Neural progenitor cell (in vitro differentiated cells): ENCODE measurements around the gene ZFP90. TPM values are rescaled to one million over a fixed set of nuclear protein-coding genes. Genes with fewer than 3 reads are reported as not detected.
"Not testable (repeated sequence)": the region's sequence is repeated elsewhere in the genome, so short reads cannot be mapped to it uniquely, and the experiment has no call there.

Source experiments
- DNase-seq: peaks from one replicate; pipeline ENCODE4 v3.0.0-alpha.2; 2016; ENCODE audit warnings: low spot score
- H2AFZ ChIP-seq: fragments of 200-600 bp; sonication (generic); replicated peaks from 2 replicates; pipeline ENCODE4 v1.6.1; 2016; ENCODE audit warnings: antibody characterized with exemption
- H3F3A ChIP-seq: fragments of 200-600 bp; sonication (generic); 2 replicates; pipeline ENCODE4 v1.6.1; 2016; ENCODE audit warnings: antibody characterized with exemption, low read depth
- H3K27ac ChIP-seq: fragments of 200-600 bp; sonication (generic); 2 replicates; pipeline ENCODE4 v1.5.1; 2016; ENCODE audit warnings: mild to moderate bottlenecking
- H3K27me3 ChIP-seq: fragments of 200-600 bp; sonication (generic); 2 replicates; pipeline ENCODE4 v1.6.1; 2016; ENCODE audit warnings: mild to moderate bottlenecking, moderate library complexity
- H3K36me3 ChIP-seq: fragments of 200-600 bp; sonication (generic); 2 replicates; pipeline ENCODE4 v1.5.1; 2016
- H3K4me1 ChIP-seq: fragments of 200-600 bp; sonication (generic); 2 replicates; pipeline ENCODE4 v1.6.1; 2016; ENCODE audit warnings: mixed run types
- H3K4me2 ChIP-seq: fragments of 200-600 bp; sonication (generic); 2 replicates; pipeline ENCODE4 v1.6.1; 2016
- H3K4me3 ChIP-seq: fragments of 200-600 bp; sonication (generic); 2 replicates; pipeline ENCODE4 v1.5.1; 2016
- H3K79me2 ChIP-seq: fragments of 200-600 bp; sonication (generic); 2 replicates; pipeline ENCODE4 v1.6.1; 2016; ENCODE audit warnings: low read depth
- H3K9ac ChIP-seq: fragments of 200-600 bp; sonication (generic); 2 replicates; pipeline ENCODE4 v1.6.1; 2016
- H3K9me3 ChIP-seq: fragments of 200-600 bp; sonication (generic); 2 replicates; pipeline ENCODE4 v1.5.1; 2016; ENCODE audit warnings: low read depth
- H4K20me1 ChIP-seq: fragments of 200-600 bp; sonication (generic); 2 replicates; pipeline ENCODE4 v1.6.1; 2016; ENCODE audit warnings: low read depth
- H3K27ac Mint-ChIP-seq: 3 replicates; pipeline ENCODE4 v1.8.0; 2021; ENCODE audit warnings: mixed read lengths
- H3K27me3 Mint-ChIP-seq: 2 replicates; pipeline ENCODE4 v1.8.0; 2022; ENCODE audit warnings: low read depth, mild to moderate bottlenecking, inconsistent platforms, moderate library complexity, mixed read lengths; ENCODE audit not compliant: insufficient read depth
- H3K36me3 Mint-ChIP-seq: 3 replicates; pipeline ENCODE4 v1.8.0; 2021; ENCODE audit warnings: mixed read lengths
- H3K4me1 Mint-ChIP-seq: 3 replicates; pipeline ENCODE4 v1.8.0; 2021; ENCODE audit warnings: mixed read lengths
- H3K4me3 Mint-ChIP-seq: 3 replicates; pipeline ENCODE4 v1.8.0; 2021; ENCODE audit warnings: mild to moderate bottlenecking, moderate library complexity, mixed read lengths
- H3K9me3 Mint-ChIP-seq: 3 replicates; pipeline ENCODE4 v1.8.0; 2020; ENCODE audit warnings: mixed read lengths
- CTCF ChIP-seq: fragments of 200-600 bp; sonication (generic); IDR thresholded peaks from 2 replicates; pipeline ENCODE4 v1.5.1; 2017; ENCODE audit warnings: antibody characterized with exemption, mild to moderate bottlenecking
- EZH2 ChIP-seq: fragments of 200-600 bp; sonication (generic); IDR thresholded peaks from 2 replicates; pipeline ENCODE4 v1.6.1; 2017; ENCODE audit warnings: antibody characterized with exemption, mild to moderate bottlenecking, moderate library complexity
- EZH2phosphoT487 ChIP-seq: fragments of 200-600 bp; sonication (generic); IDR thresholded peaks from 2 replicates; pipeline ENCODE4 v1.6.1; 2017; ENCODE audit warnings: antibody characterized with exemption
- total RNA-seq: library from RNA; depleted of rRNA; stranded (reverse); fragments of >200 nt; gene quantifications from 2 replicates; pipeline ENCODE4 v1.2.3, GENCODE V29; 2015; ENCODE audit warnings: low replicate concordance

Gene ZFP90
- total RNA-seq, 1 donor from 2014 or later: 63.6 TPM

GRCh38 chr16:68493412-68494070 lies 45.5 kb upstream of the ZFP90 start:
- H3F3A ChIP-seq: no peaks in the 10 kb centered on the region
- Mint-ChIP-seq H3K9me3 (no peaks in the 10 kb centered on the region), H3K27ac (peak overlapping the region; percentile 29), H3K36me3 (no peaks in the 10 kb centered on the region), H3K4me3 (no peak overlapping the region), H3K27me3 (no peaks in the 10 kb centered on the region), H3K4me1 (peaks cover 6% of the 10 kb centered on the region)
- no peak overlapping the region for H3K4me2 ChIP-seq
- H3K27me3 ChIP-seq: no peaks in the 10 kb centered on the region
- no peak for TF ChIP-seq EZH2
- TF ChIP-seq CTCF: no peak
- TF ChIP-seq EZH2phosphoT487: no peak
- no peak overlapping the region for H3K9ac ChIP-seq
- no peaks in the 10 kb centered on the region for H3K79me2 ChIP-seq
- H4K20me1 ChIP-seq: no peaks in the 10 kb centered on the region
- DNase-seq: no peak
- no peaks in the 10 kb centered on the region for H3K4me1 ChIP-seq
- H3K36me3 ChIP-seq: no peaks in the 10 kb centered on the region
- H2AFZ ChIP-seq: no peak overlapping the region
- no peak overlapping the region for H3K27ac ChIP-seq
- peaks cover 3% of the 10 kb centered on the region for H3K9me3 ChIP-seq
- H3K4me3 ChIP-seq: no peak overlapping the region

- not testable (repeated sequence) for H3K4me3 ChIP-seq, H3K79me2 ChIP-seq, H2AFZ ChIP-seq, H4K20me1 ChIP-seq, H3F3A ChIP-seq, H3K36me3 ChIP-seq, H3K4me1 Mint-ChIP-seq, H3K9me3 ChIP-seq, H3K27me3 Mint-ChIP-seq, DNase-seq, H3K27me3 ChIP-seq, H3K9me3 Mint-ChIP-seq, H3K4me3 Mint-ChIP-seq, H3K27ac Mint-ChIP-seq, H3K4me2 ChIP-seq, H3K27ac ChIP-seq, H3K36me3 Mint-ChIP-seq, H3K9ac ChIP-seq, H3K4me1 ChIP-seq
Observed at GRCh38 chr16:68494261-68494660, 44.8 kb upstream of the ZFP90 start.

- Histone ChIP-seq H4K20me1 (no peaks in the 10 kb centered on the region), H3K4me2 (no peak overlapping the region), H3F3A (no peaks in the 10 kb centered on the region), H3K79me2 (no peaks in the 10 kb centered on the region), H3K4me3 (no peak overlapping the region), H3K36me3 (no peaks in the 10 kb centered on the region), H3K27me3 (no peaks in the 10 kb centered on the region), H3K27ac (no peak overlapping the region), H2AFZ (no peak overlapping the region), H3K9ac (no peak overlapping the region), H3K4me1 (no peaks in the 10 kb centered on the region), H3K9me3 (peaks cover 3% of the 10 kb centered on the region)
- Mint-ChIP-seq H3K4me1 (no peaks in the 10 kb centered on the region), H3K27ac (no peak overlapping the region), H3K27me3 (peaks cover 6% of the 10 kb centered on the region), H3K9me3 (no peaks in the 10 kb centered on the region), H3K36me3 (no peaks in the 10 kb centered on the region), H3K4me3 (no peak overlapping the region)
- TF ChIP-seq CTCF (no peak), EZH2phosphoT487 (no peak), EZH2 (no peak)
- no peak for DNase-seq
Observed at GRCh38 chr16:68496689-68497088, 42.4 kb upstream of the ZFP90 start.

GRCh38 chr16:68499006-68499405 lies 40.1 kb upstream of the ZFP90 start:
- Histone ChIP-seq H3K9ac (no peak overlapping the region), H3K4me2 (no peak overlapping the region), H3K27ac (no peak overlapping the region), H2AFZ (no peak overlapping the region), H3K36me3 (no peaks in the 10 kb centered on the region), H3K79me2 (no peaks in the 10 kb centered on the region), H3K9me3 (peaks cover 3% of the 10 kb centered on the region), H3K4me1 (no peaks in the 10 kb centered on the region), H3K4me3 (no peak overlapping the region), H3K27me3 (no peaks in the 10 kb centered on the region), H4K20me1 (no peaks in the 10 kb centered on the region), H3F3A (no peaks in the 10 kb centered on the region)
- Mint-ChIP-seq H3K27ac (no peak overlapping the region), H3K27me3 (peaks cover 6% of the 10 kb centered on the region), H3K4me1 (no peaks in the 10 kb centered on the region), H3K4me3 (no peak overlapping the region), H3K36me3 (no peaks in the 10 kb centered on the region), H3K9me3 (no peaks in the 10 kb centered on the region)
- no peak for TF ChIP-seq EZH2
- DNase-seq: no peak
